Ectodermal cell (in vitro differentiated cells): ENCODE measurements around the gene HRH2.

Experiments
- H3K27ac ChIP-seq: 2 replicates; pipeline ENCODE4 v1.7.0; 2013; ENCODE audit warnings: mild to moderate bottlenecking, low read depth, low read length; ENCODE audit not compliant: insufficient read depth, poor library complexity, severe bottlenecking
- H3K27me3 ChIP-seq: 2 replicates; pipeline ENCODE4 v1.7.0; 2013; ENCODE audit warnings: mild to moderate bottlenecking, low read length; ENCODE audit not compliant: insufficient read depth, control insufficient read depth, poor library complexity, severe bottlenecking
- H3K36me3 ChIP-seq: one replicate; pipeline ENCODE4 v1.7.0; 2013; ENCODE audit warnings: low read length; ENCODE audit not compliant: control insufficient read depth, insufficient read depth
- H3K4me1 ChIP-seq: one replicate; pipeline ENCODE4 v1.7.0; 2013; ENCODE audit warnings: low read length; ENCODE audit not compliant: control insufficient read depth, insufficient read depth
- H3K4me3 ChIP-seq: 2 replicates; pipeline ENCODE4 v1.7.0; 2013; ENCODE audit warnings: low read depth, low read length, control low read depth; ENCODE audit not compliant: insufficient read depth
- H3K9me3 ChIP-seq: 2 replicates; pipeline ENCODE4 v1.7.0; 2013; ENCODE audit warnings: mild to moderate bottlenecking, low read length, moderate library complexity; ENCODE audit not compliant: control insufficient read depth
- WGBS, 2 experiments: methylation state at CpG; one replicate each; pipeline ENCODE4 v1.1.7; 2013; ENCODE audit warnings: missing lambda C conversion rate in 2 of 2; 5-methylcytosine and 5-hydroxymethylcytosine counted together

The HRH2 gene

GRCh38 chr5:175656966-175657365, 905 bp upstream of the HRH2 start:
- H3K36me3 ChIP-seq, result no peaks in the 10 kb centered on the region
- WGBS, 2 experiments, result 80 to 82% methylated on average over 8 of the region's 8 CpGs
- no peak overlapping the region for H3K27ac ChIP-seq
- no peak overlapping the region for H3K4me3 ChIP-seq
- H3K9me3 ChIP-seq, result no peaks in the 10 kb centered on the region
- H3K4me1 ChIP-seq, result no peaks in the 10 kb centered on the region
- H3K27me3 ChIP-seq, result peaks cover 33% of the 10 kb centered on the region

- peaks cover 33% of the 10 kb centered on the region for H3K27me3 ChIP-seq
- no peaks in the 10 kb centered on the region for H3K9me3 ChIP-seq
- no peaks in the 10 kb centered on the region for H3K36me3 ChIP-seq
- 7 to 8% methylated on average over 41 of the region's 41 CpGs for WGBS, 2 experiments
- no peak overlapping the region for H3K27ac ChIP-seq
- no peaks in the 10 kb centered on the region for H3K4me1 ChIP-seq
- peak overlapping the region; percentile 35 for H3K4me3 ChIP-seq
These were observed 651 bp downstream of the HRH2 start for GRCh38 chr5:175658299-175659145.

- Histone ChIP-seq H3K9me3 (no peaks in the 10 kb centered on the region), H3K4me3 (no peak overlapping the region), H3K27ac (no peak overlapping the region), H3K36me3 (no peaks in the 10 kb centered on the region), H3K4me1 (no peaks in the 10 kb centered on the region), H3K27me3 (peaks cover 33% of the 10 kb centered on the region)
- 92 to 95% methylated on average over 13 of the region's 13 CpGs for WGBS, 2 experiments
These were observed 1.8 kb downstream of the HRH2 start for GRCh38 chr5:175659546-175660253.

GRCh38 chr5:175663186-175664184, 5.6 kb downstream of the HRH2 start:
- Histone ChIP-seq H3K4me1 (no peaks in the 10 kb centered on the region), H3K36me3 (no peaks in the 10 kb centered on the region), H3K27ac (no peak overlapping the region), H3K27me3 (peaks cover 11% of the 10 kb centered on the region), H3K4me3 (no peak overlapping the region), H3K9me3 (no peaks in the 10 kb centered on the region)
- 89% methylated on average over 16 of the region's 16 CpGs for WGBS, 2 experiments

GRCh38 chr5:175664723-175665122, 6.9 kb downstream of the HRH2 start:
- Histone ChIP-seq H3K4me1 (no peaks in the 10 kb centered on the region), H3K4me3 (no peak overlapping the region), H3K36me3 (no peaks in the 10 kb centered on the region), H3K27me3 (no peaks in the 10 kb centered on the region), H3K9me3 (no peaks in the 10 kb centered on the region), H3K27ac (no peak overlapping the region)
- 89 to 91% methylated on average over 11 of the region's 11 CpGs for WGBS, 2 experiments

- no peak overlapping the region for H3K4me3 ChIP-seq
- 88 to 91% methylated on average over 6 of the region's 6 CpGs for WGBS, 2 experiments
- no peaks in the 10 kb centered on the region for H3K27me3 ChIP-seq
- no peaks in the 10 kb centered on the region for H3K9me3 ChIP-seq
- no peak overlapping the region for H3K27ac ChIP-seq
- no peaks in the 10 kb centered on the region for H3K4me1 ChIP-seq
- no peaks in the 10 kb centered on the region for H3K36me3 ChIP-seq
These were observed 8.3 kb downstream of the HRH2 start for GRCh38 chr5:175666216-175666615.

- Histone ChIP-seq H3K27me3 (no peaks in the 10 kb centered on the region), H3K9me3 (no peaks in the 10 kb centered on the region), H3K4me3 (no peak overlapping the region), H3K27ac (no peak overlapping the region), H3K36me3 (no peaks in the 10 kb centered on the region), H3K4me1 (no peaks in the 10 kb centered on the region)
- WGBS, 2 experiments, result 96 to 97% methylated on average over 5 of the region's 5 CpGs
These were observed 10.1 kb downstream of the HRH2 start for GRCh38 chr5:175668006-175668405.

GRCh38 chr5:175670372-175670771, 12.5 kb downstream of the HRH2 start:
- WGBS, 2 experiments, result 95 to 97% methylated on average over 3 of the region's 3 CpGs
- no peak overlapping the region for H3K4me3 ChIP-seq
- no peaks in the 10 kb centered on the region for H3K27me3 ChIP-seq
- no peaks in the 10 kb centered on the region for H3K36me3 ChIP-seq
- no peak overlapping the region for H3K27ac ChIP-seq
- no peaks in the 10 kb centered on the region for H3K4me1 ChIP-seq
- H3K9me3 ChIP-seq, result no peaks in the 10 kb centered on the region

- no peaks in the 10 kb centered on the region for H3K36me3 ChIP-seq
- no peak overlapping the region for H3K27ac ChIP-seq
- H3K4me1 ChIP-seq, result no peaks in the 10 kb centered on the region
- 86 to 89% methylated on average over 4 of the region's 4 CpGs for WGBS, 2 experiments
- H3K9me3 ChIP-seq, result no peaks in the 10 kb centered on the region
- H3K27me3 ChIP-seq, result no peaks in the 10 kb centered on the region
- H3K4me3 ChIP-seq, result no peak overlapping the region
These were observed 13.1 kb downstream of the HRH2 start for GRCh38 chr5:175671013-175671412.
